Posterior vena cava (tissue), 2 donors: Measurements from ENCODE around the gene GPR89B. TPM values are rescaled to one million over a fixed set of nuclear protein-coding genes. Genes with fewer than 3 reads are reported as not detected.
"Not testable (repeated sequence)": the region's sequence is repeated elsewhere in the genome, so short reads cannot be mapped to it uniquely, and the experiment has no call there.

Source experiments
- DNase-seq: peaks from one replicate; pipeline ENCODE4 v3.0.0-alpha.2; 2020; ENCODE audit warnings: low spot score
- intact Hi-C, 2 donors: fragments of 100-400 bp; cut with DNase I; formaldehyde crosslinking; loops; one replicate each; pipeline versions ENCODE4 v1.14.1 to v1.14.2; 2022 to 2023
- long read RNA-seq, 2 donors: library from polyadenylated mRNA; unstranded; transcript quantifications; one replicate each; pipeline ENCODE4 v2.0.0, GENCODE V29; 2020 to 2021
- total RNA-seq, 2 donors: library from RNA; stranded (reverse); fragmentation: NEBNext Ultra II Directional; extraction: Animal tissue kit (Norgen Biotek cat#: 25700); gene quantifications; one replicate each; pipeline ENCODE4 v1.2.1, GENCODE V29; 2021
- donor health status: DM: yes; HTN: yes; CAD: no.
- donor health status: DM: yes; HTN: yes; CAD: no.

The GPR89B gene
- total RNA-seq: 10 to 100 TPM in 1 of 2 donors, 1 to 10 TPM in 1; 8.5 to 11.3 TPM
- long read RNA-seq, donor 1: 0 reads
- long read RNA-seq, donor 2, transcript GPR89B-201 (14 exons, 1,934 nt): major isoform, 8 of 12 reads
- long read RNA-seq, donor 2, partial matches to known transcripts: 0 of 12 reads
- long read RNA-seq, donor 2, other reads (novel, unspliced or antisense): 4 of 12 reads

GRCh38 chr1:147928236-147929132 is at the start of gene GPR89B:
GPR89B (plus strand) TSS chr1:147928420; CDS start chr1:147928537, 117 bp downstream.
- peak; percentile 96 for DNase-seq
- intact Hi-C loops: not testable (repeated sequence)

- intact Hi-C loops: no loop called here
- DNase-seq: no peak
Observed at GRCh38 chr1:147879911-147880310, 48.3 kb upstream of the GPR89B start.

- no peak for DNase-seq
- intact Hi-C loops: no loop called here
Observed at GRCh38 chr1:147882535-147882934, 45.7 kb upstream of the GPR89B start.

GRCh38 chr1:147890177-147890790 is 37.9 kb upstream of the GPR89B start:
- DNase-seq: peak; percentile 85
- intact Hi-C loops: loop anchor here (5.0 to 10.0 kb wide), 2 partner anchors 168 to 395 kb away; no protein-coding TSS in a partner anchor

GRCh38 chr1:147891088-147891487 is 37.1 kb upstream of the GPR89B start:
- intact Hi-C loops: loop anchor here (5.0 to 10.0 kb wide), 2 partner anchors 169 to 396 kb away; no protein-coding TSS in a partner anchor
- no peak for DNase-seq

GRCh38 chr1:147892216-147892615 is 36.0 kb upstream of the GPR89B start:
- intact Hi-C loops: loop anchor here (5.0 to 10.0 kb wide), 2 partner anchors 170 to 397 kb away; no protein-coding TSS in a partner anchor
- no peak for DNase-seq

- DNase-seq: no peak
- intact Hi-C loops: loop anchor here (5.0 to 10.0 kb wide), 2 partner anchors 170 to 398 kb away; no protein-coding TSS in a partner anchor
Observed at GRCh38 chr1:147892731-147893214, 35.4 kb upstream of the GPR89B start.

- intact Hi-C loops: loop anchor here in 1 of 2 donors (10.0 kb wide), 1 partner anchor 400 kb away; no protein-coding TSS in a partner anchor
- no peak for DNase-seq
Observed at GRCh38 chr1:147895123-147895522, 33.1 kb upstream of the GPR89B start.

- DNase-seq: no peak
- intact Hi-C loops: loop anchor here in 1 of 2 donors (10.0 kb wide), 1 partner anchor 402 kb away; no protein-coding TSS in a partner anchor
Observed at GRCh38 chr1:147897029-147897752, 31.0 kb upstream of the GPR89B start.

- intact Hi-C loops: loop anchor here in 1 of 2 donors (10.0 kb wide), 1 partner anchor 403 kb away; no protein-coding TSS in a partner anchor
- no peak for DNase-seq
Observed at GRCh38 chr1:147897789-147898188, 30.4 kb upstream of the GPR89B start.

GRCh38 chr1:147902253-147902845 is 25.9 kb upstream of the GPR89B start, which contains the start of gene GJA8:
GJA8 (plus strand) TSS chr1:147902795; CDS start chr1:147907956, 5,161 bp downstream.
- no peak for DNase-seq
- intact Hi-C loops: no loop called here

- no peak for DNase-seq
- intact Hi-C loops: no loop called here
Observed at GRCh38 chr1:147904726-147905125, 23.5 kb upstream of the GPR89B start.

GRCh38 chr1:147907786-147908509 is 20.3 kb upstream of the GPR89B start:
- intact Hi-C loops: no loop called here

GRCh38 chr1:147912553-147912952 is 15.7 kb upstream of the GPR89B start:
- DNase-seq: no peak
- intact Hi-C loops: no loop called here

More at GRCh38 chr1:147907786-147908509, 20.3 kb upstream of the GPR89B start:
- peak; percentile 70 for DNase-seq

GRCh38 chr1:147913362-147913942 is 14.8 kb upstream of the GPR89B start:
- no peak for DNase-seq
- intact Hi-C loops: no loop called here

- intact Hi-C loops: no loop called here
- DNase-seq: no peak
Observed at GRCh38 chr1:147919896-147920295, 8.3 kb upstream of the GPR89B start.

GRCh38 chr1:147924813-147925212 is 3.4 kb upstream of the GPR89B start:
- DNase-seq: no peak
- intact Hi-C loops: no loop called here
